HCT116 (cell line): ENCODE results near the gene C10orf95. TPM values are rescaled to one million over a fixed set of nuclear protein-coding genes. Genes with fewer than 3 reads are reported as not detected.

ENCODE experiments used
- ATAC-seq: fragments of 200-7000 bp; cut with Tn5 transposase; 2 replicates; pipeline ENCODE4 v1.9.1; 2020; ENCODE audit warnings: mild to moderate bottlenecking, moderate library complexity
- BruUV-seq: library from RNA; stranded (reverse); fragments of 400-500 nt; replicated peaks from 2 replicates; lab custom pipeline; 2021; lab: Mats Ljungman, UMichigan
- CTCF ChIA-PET: fragments of 300-600 bp; sonication (Branson Sonifier 250); formaldehyde crosslinking; loops from one replicate; lab custom pipeline; 2021; ENCODE audit warnings: antibody characterized with exemption; lab: Charles Lee
- POLR2A ChIA-PET: fragments of 300-600, 350-600 bp; sonication (Branson Sonifier 250); formaldehyde crosslinking; loops from one replicate; lab custom pipeline; 2021; ENCODE audit warnings: antibody characterized with exemption; lab: Charles Lee
- RAD21 ChIA-PET, 2 experiments: fragments of 300-600 bp; sonication (Branson Sonifier 250); formaldehyde crosslinking; loops; one replicate each; lab custom pipeline; 2023; ENCODE audit warnings: low total read pairs in 2 of 2; ENCODE audit not compliant: uncharacterized antibody in 2 of 2, unreplicated experiment in 2 of 2, low non-redundant PET in 1 of 2; lab: Charles Lee
- DNase-seq: peaks from one replicate; pipeline ENCODE4 v3.0.0-alpha.2; 2010; ENCODE audit warnings: low read depth, low spot score
- H2AFZ ChIP-seq: fragments of 200-600 bp; shearing (Covaris generic), sonication (generic); 2 replicates; pipeline ENCODE4 v1.6.1; 2017; ENCODE audit warnings: low read depth, mixed run types, mixed read lengths, antibody characterized with exemption, low read length; ENCODE audit not compliant: poor library complexity, severe bottlenecking
- H3K27ac ChIP-seq: 2 replicates; pipeline ENCODE4 v1.5.1; 2012; ENCODE audit warnings: low read depth, low read length
- H3K27me3 ChIP-seq: fragments of 200-600 bp; sonication (generic); 2 replicates; pipeline ENCODE4 v1.6.1; 2016; ENCODE audit warnings: mixed run types, low read length, mixed read lengths; ENCODE audit not compliant: insufficient read depth
- H3K36me3 ChIP-seq, 2 experiments: fragments of 200-500 bp in 1 of 2; fragments of 200-600 bp in 1 of 2; sonication (Bioruptor generic) in 1 of 2; sonication (generic) in 1 of 2; 2 replicates each; pipeline versions ENCODE4 v1.5.1 to v1.6.1; 2014 to 2016; ENCODE audit warnings: low read length in 2 of 2, inconsistent platforms in 1 of 2, mixed read lengths in 1 of 2, mixed run types in 1 of 2; ENCODE audit not compliant: insufficient read depth in 2 of 2, control insufficient read depth in 1 of 2
- H3K4me1 ChIP-seq, 2 experiments: fragments of 200-600 bp in 1 of 2; sonication (generic) in 1 of 2; 2 replicates each; pipeline versions ENCODE4 v1.5.1 to v1.6.1; 2012 to 2017; ENCODE audit warnings: low read length in 2 of 2, inconsistent platforms in 1 of 2, mild to moderate bottlenecking in 1 of 2, mixed read lengths in 1 of 2, mixed run types in 1 of 2, moderate library complexity in 1 of 2; ENCODE audit not compliant: insufficient read depth in 2 of 2, control insufficient read depth in 1 of 2
- H3K4me2 ChIP-seq: fragments of 200-600 bp; sonication (generic); 2 replicates; pipeline ENCODE4 v1.6.1; 2017; ENCODE audit warnings: mixed run types, low read length, mixed read lengths
- H3K4me3 ChIP-seq, 2 experiments: fragments of 200-600 bp in 1 of 2; sonication (generic) in 1 of 2; replicated peaks in 1 of 2; 2 replicates each; pipeline ENCODE4 v1.5.1; 2011 to 2016; ENCODE audit warnings: low read length in 2 of 2, control low read depth in 1 of 2, low read depth in 1 of 2, mild to moderate bottlenecking in 1 of 2, mixed read lengths in 1 of 2, mixed run types in 1 of 2
- H3K79me2 ChIP-seq: fragments of 200-600 bp; sonication (generic); 2 replicates; pipeline ENCODE4 v1.6.1; 2017; ENCODE audit warnings: mild to moderate bottlenecking, mixed run types, low read length, moderate library complexity, mixed read lengths; ENCODE audit not compliant: insufficient read depth
- H3K9ac ChIP-seq: fragments of 200-600 bp; sonication (generic); 2 replicates; pipeline ENCODE4 v1.6.1; 2016; ENCODE audit warnings: low read length, mixed read lengths
- H3K9me2 ChIP-seq: fragments of 200-600 bp; sonication (generic), shearing (Covaris generic); 2 replicates; pipeline ENCODE4 v1.6.1; 2017; ENCODE audit warnings: mixed run types, mild to moderate bottlenecking, moderate library complexity; ENCODE audit not compliant: insufficient read depth
- H3K9me3 ChIP-seq, 2 experiments: fragments of 200-500 bp in 1 of 2; fragments of 200-600 bp in 1 of 2; sonication (Bioruptor generic) in 1 of 2; sonication (generic) in 1 of 2; 2 replicates each; pipeline ENCODE4 v1.6.1; 2014 to 2017; ENCODE audit warnings: low read length in 2 of 2, mixed read lengths in 2 of 2, inconsistent platforms in 1 of 2, low read depth in 1 of 2, mild to moderate bottlenecking in 1 of 2, mixed run types in 1 of 2, moderate library complexity in 1 of 2; ENCODE audit not compliant: control insufficient read depth in 1 of 2, insufficient read depth in 1 of 2
- H4K20me1 ChIP-seq: fragments of 200-600 bp; sonication (generic), shearing (Covaris generic); 2 replicates; pipeline ENCODE4 v1.6.1; 2017; ENCODE audit warnings: mixed run types, mild to moderate bottlenecking, moderate library complexity; ENCODE audit not compliant: insufficient read depth
- ATF3 ChIP-seq: IDR thresholded peaks from 2 replicates; pipeline ENCODE4 v1.6.1; 2012
- CBX3 ChIP-seq: IDR thresholded peaks from 2 replicates; pipeline ENCODE4 v1.6.1; 2012; ENCODE audit warnings: low read depth
- CEBPB ChIP-seq: IDR thresholded peaks from 2 replicates; pipeline ENCODE4 v1.6.1; 2012; ENCODE audit warnings: low read depth
- EGR1 ChIP-seq: IDR thresholded peaks from 2 replicates; pipeline ENCODE4 v1.6.1; 2012; ENCODE audit warnings: low read depth
- ELF1 ChIP-seq: IDR thresholded peaks from 2 replicates; pipeline ENCODE4 v1.6.1; 2012; ENCODE audit warnings: low read depth, borderline replicate concordance
- EZH2 ChIP-seq: fragments of 200-600 bp; sonication (generic); IDR thresholded peaks from 2 replicates; pipeline ENCODE4 v1.6.1; 2017; ENCODE audit warnings: antibody characterized with exemption, mixed run types
- EZH2phosphoT487 ChIP-seq: fragments of 200-600 bp; IDR thresholded peaks from 2 replicates; pipeline ENCODE4 v1.6.1; 2018; ENCODE audit warnings: antibody characterized with exemption, borderline replicate concordance
- FOSL1 ChIP-seq: IDR thresholded peaks from 2 replicates; pipeline ENCODE4 v1.6.1; 2012; ENCODE audit warnings: low read depth
- JUND ChIP-seq: IDR thresholded peaks from 2 replicates; pipeline ENCODE4 v1.6.1; 2012
- MAX ChIP-seq: IDR thresholded peaks from 2 replicates; pipeline ENCODE4 v1.6.1; 2012
- POLR2A ChIP-seq: IDR thresholded peaks from 2 replicates; pipeline ENCODE4 v1.7.0; 2011; ENCODE audit warnings: borderline replicate concordance; ENCODE audit not compliant: insufficient read depth, insufficient read length; ENCODE audit errors: extremely low read depth
- POLR2AphosphoS5 ChIP-seq: IDR thresholded peaks from 2 replicates; pipeline ENCODE4 v1.6.1; 2011; ENCODE audit warnings: mild to moderate bottlenecking, low read depth, low read length, moderate library complexity
- RAD21 ChIP-seq: IDR thresholded peaks from 2 replicates; pipeline ENCODE4 v1.6.1; 2012; ENCODE audit warnings: low read depth, mild to moderate bottlenecking
- REST ChIP-seq: IDR thresholded peaks from 2 replicates; pipeline ENCODE4 v1.6.1; 2012; ENCODE audit warnings: low read depth
- SIN3A ChIP-seq: IDR thresholded peaks from 2 replicates; pipeline ENCODE4 v1.6.1; 2012; ENCODE audit warnings: low read depth
- SP1 ChIP-seq: IDR thresholded peaks from 2 replicates; pipeline ENCODE4 v1.6.1; 2012; ENCODE audit warnings: low read depth
- TCF7L2 ChIP-seq: IDR thresholded peaks from 2 replicates; pipeline ENCODE4 v1.7.0; 2011; ENCODE audit warnings: borderline replicate concordance, inconsistent platforms; ENCODE audit not compliant: insufficient read depth, insufficient read length; ENCODE audit errors: extremely low read depth
- YY1 ChIP-seq: IDR thresholded peaks from 2 replicates; pipeline ENCODE4 v1.6.1; 2011; ENCODE audit warnings: low read length, low read depth, moderate library complexity, mild to moderate bottlenecking; ENCODE audit not compliant: insufficient replicate concordance; ENCODE audit errors: extremely low read depth
- ZNF274 ChIP-seq: fragments of 200-500 bp; sonication (Bioruptor generic); IDR thresholded peaks from 2 replicates; pipeline ENCODE4 v1.6.1; 2014; ENCODE audit warnings: mild to moderate bottlenecking, low read depth, low read length, inconsistent platforms
- intact Hi-C: fragments of 100-400 bp; cut with micrococcal nuclease; formaldehyde crosslinking; loops from 2 replicates; pipeline ENCODE4 v1.10.0; 2022
- total RNA-seq: library from RNA; stranded (reverse); gene quantifications from one replicate; pipeline ENCODE4 v1.2.1, GENCODE V29; 2021; ENCODE audit not compliant: unreplicated experiment

The C10orf95 gene
- total RNA-seq, 1 experiment from 2014 or later, result 2.1 TPM

GRCh38 chr10:102499356-102499755, 48.0 kb upstream of the C10orf95 start:
- no peaks in the 10 kb centered on the region for H3K9me3 ChIP-seq
- H3K36me3 ChIP-seq, result no peaks in the 10 kb centered on the region
- no peak overlapping the region for H3K4me2 ChIP-seq
- POLR2A ChIA-PET, result no interaction called here
- intact Hi-C loops, result no loop called here
- peaks cover 69% of the 10 kb centered on the region for H3K79me2 ChIP-seq
- H3K4me1 ChIP-seq, result peaks cover 8 to 19% of the 10 kb centered on the region in 2 experiments
- no peak for DNase-seq
- H3K27me3 ChIP-seq, result no peaks in the 10 kb centered on the region
- H3K27ac ChIP-seq, result no peak overlapping the region
- no peak overlapping the region for H3K9ac ChIP-seq
- TF ChIP-seq CBX3 (no peak), TCF7L2 (no peak), JUND (no peak), EGR1 (no peak), MAX (no peak), SP1 (no peak), YY1 (no peak), FOSL1 (no peak), REST (no peak), EZH2 (no peak), POLR2AphosphoS5 (no peak), EZH2phosphoT487 (no peak), POLR2A (no peak), ATF3 (no peak), SIN3A (no peak), CEBPB (no peak), ELF1 (no peak), RAD21 (no peak), ZNF274 (no peak)
- BruUV-seq, result no TSS peak
- H3K9me2 ChIP-seq, result no peaks in the 10 kb centered on the region
- RAD21 ChIA-PET, result no interaction called here
- no peaks in the 10 kb centered on the region for H4K20me1 ChIP-seq
- ATAC-seq, result no peak
- CTCF ChIA-PET, result no interaction called here
- H2AFZ ChIP-seq, result no peak overlapping the region
- no peak overlapping the region for H3K4me3 ChIP-seq
